Hepatocyte (in vitro differentiated cells): ENCODE results near the gene AKAP13.
"Not testable (repeated sequence)": the region's sequence is repeated elsewhere in the genome, so short reads cannot be mapped to it uniquely, and the experiment has no call there.

Experiments used
- CTCF ChIP-seq: fragments of 200-600 bp; sonication (generic); IDR thresholded peaks from 2 replicates; pipeline ENCODE4 v1.5.1; 2016; ENCODE audit warnings: antibody characterized with exemption, mild to moderate bottlenecking; ENCODE audit not compliant: poor library complexity
- EZH2 ChIP-seq: fragments of 200-600 bp; sonication (generic); IDR thresholded peaks from 2 replicates; pipeline ENCODE4 v1.6.1; 2016; ENCODE audit warnings: antibody characterized with exemption, mild to moderate bottlenecking, borderline replicate concordance

- TF ChIP-seq CTCF, EZH2: not testable (repeated sequence)
Measured at GRCh38 chr15:85665677-85666076, 285.3 kb downstream of the AKAP13 start.
